ENCODE results near the gene IFNA7.
"Not testable (repeated sequence)": the region's sequence is repeated elsewhere in the genome, so short reads cannot be mapped to it uniquely, and the experiment has no call there.

DNA sequence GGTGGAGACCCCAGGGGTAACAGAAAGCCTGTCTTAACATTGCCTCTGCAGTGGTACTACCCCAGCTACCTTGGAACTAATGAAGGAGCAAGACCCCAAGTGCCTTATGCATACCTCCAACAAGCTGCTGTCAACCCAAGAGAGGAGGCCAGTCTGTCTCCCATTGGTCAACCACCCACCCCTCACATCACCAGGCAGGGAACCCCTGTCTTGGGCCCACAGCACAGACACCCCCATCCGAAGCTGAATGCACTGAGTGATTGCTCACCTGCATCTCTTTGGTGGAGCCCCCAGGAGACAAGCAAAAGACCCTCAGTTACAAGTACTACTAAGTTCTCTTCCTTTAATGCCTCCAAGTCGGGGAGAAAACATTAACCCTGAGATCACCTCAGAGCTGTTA lies 10.2 kb upstream of the IFNA7 start:
- TF ChIP-seq CSRNP3, ZFP3, ZC3H10, GLIS3, ZNF8, ESRRG (CRISPR knock-in tag; IDR thresholded peaks at IDR 0.05): not testable (repeated sequence)
- TF ChIP-seq, protein P1, sequence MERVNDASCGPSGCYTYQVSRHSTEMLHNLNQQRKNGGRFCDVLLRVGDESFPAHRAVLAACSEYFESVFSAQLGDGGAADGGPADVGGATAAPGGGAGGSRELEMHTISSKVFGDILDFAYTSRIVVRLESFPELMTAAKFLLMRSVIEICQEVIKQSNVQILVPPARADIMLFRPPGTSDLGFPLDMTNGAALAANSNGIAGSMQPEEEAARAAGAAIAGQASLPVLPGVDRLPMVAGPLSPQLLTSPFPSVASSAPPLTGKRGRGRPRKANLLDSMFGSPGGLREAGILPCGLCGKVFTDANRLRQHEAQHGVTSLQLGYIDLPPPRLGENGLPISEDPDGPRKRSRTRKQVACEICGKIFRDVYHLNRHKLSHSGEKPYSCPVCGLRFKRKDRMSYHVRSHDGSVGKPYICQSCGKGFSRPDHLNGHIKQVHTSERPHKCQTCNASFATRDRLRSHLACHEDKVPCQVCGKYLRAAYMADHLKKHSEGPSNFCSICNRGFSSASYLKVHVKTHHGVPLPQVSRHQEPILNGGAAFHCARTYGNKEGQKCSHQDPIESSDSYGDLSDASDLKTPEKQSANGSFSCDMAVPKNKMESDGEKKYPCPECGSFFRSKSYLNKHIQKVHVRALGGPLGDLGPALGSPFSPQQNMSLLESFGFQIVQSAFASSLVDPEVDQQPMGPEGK (CRISPR knock-in tag; IDR thresholded peaks at IDR 0.05; ENCODE audit: borderline replicate concordance): not testable (repeated sequence)

All from SK-N-SH treated with all-trans-retinoic acid at 6 μM for 48 hours (cell line).